HCT116 (cell line): ENCODE data around the gene KAZN.

Source experiments
- CTCF ChIP-seq, 3 experiments: fragments of 200-600 bp in 1 of 3; sonication (generic) in 1 of 3; IDR thresholded peaks in 2 of 3; conservative IDR thresholded peaks in 1 of 3; 2 replicates each; pipeline ENCODE4 v1.5.1; 2012 to 2017; ENCODE audit warnings: low read depth in 2 of 3, low read length in 2 of 3, antibody characterized with exemption in 1 of 3, borderline replicate concordance in 1 of 3, control low read depth in 1 of 3, mild to moderate bottlenecking in 1 of 3, mixed read lengths in 1 of 3, mixed run types in 1 of 3, moderate library complexity in 1 of 3; ENCODE audit not compliant: insufficient read depth in 1 of 3
- EZH2 ChIP-seq: fragments of 200-600 bp; sonication (generic); IDR thresholded peaks from 2 replicates; pipeline ENCODE4 v1.6.1; 2017; ENCODE audit warnings: antibody characterized with exemption, mixed run types
- EZH2phosphoT487 ChIP-seq: fragments of 200-600 bp; IDR thresholded peaks from 2 replicates; pipeline ENCODE4 v1.6.1; 2018; ENCODE audit warnings: antibody characterized with exemption, borderline replicate concordance
- JUND ChIP-seq: IDR thresholded peaks from 2 replicates; pipeline ENCODE4 v1.6.1; 2012
- MAX ChIP-seq: IDR thresholded peaks from 2 replicates; pipeline ENCODE4 v1.6.1; 2012

- TF ChIP-seq MAX = no peak
- no peak for TF ChIP-seq JUND
- TF ChIP-seq CTCF (IDR thresholded peaks at IDR 0.05 in 2 of 3, conservative IDR thresholded peaks at IDR 0.05 in 1 of 3; ENCODE audit: borderline replicate concordance in 1 of 3, insufficient read depth in 1 of 3, low read depth in 2 of 3, low read length in 2 of 3) = no peak
- no peak for TF ChIP-seq EZH2phosphoT487
- no peak for TF ChIP-seq EZH2
These were observed 324.6 kb downstream of the KAZN start for GRCh38 chr1:14922942-14923726.
